NT2/D1 (cell line): ENCODE data around the gene ACTR5.

Source experiments
- SUZ12 ChIP-seq: IDR thresholded peaks from 2 replicates; pipeline ENCODE4 v1.6.1; 2011; ENCODE audit not compliant: insufficient read length, insufficient read depth; ENCODE audit errors: extremely low read depth
- YY1 ChIP-seq: IDR thresholded peaks from 2 replicates; pipeline ENCODE4 v1.6.1; 2011; ENCODE audit not compliant: insufficient read length, insufficient read depth
- ZNF274 ChIP-seq: IDR thresholded peaks from 2 replicates; pipeline ENCODE4 v1.6.1; 2011; ENCODE audit warnings: mild to moderate bottlenecking, low read depth, low read length

- TF ChIP-seq YY1 = no peak
- TF ChIP-seq ZNF274 = no peak
- TF ChIP-seq SUZ12 = no peak
Measured at GRCh38 chr20:38748861-38749149, 545 bp downstream of the ACTR5 start.
